RWPE1 (cell line): ENCODE results near the gene WASL.

ENCODE experiments used
- CTCF ChIA-PET: fragments of 350-600 bp; sonication (Branson Sonifier 250); formaldehyde crosslinking; extraction: SDS; loops from one replicate; lab custom pipeline; 2021; lab: Yijun Ruan, JAX
- POLR2A ChIA-PET: fragments of 400-600 bp; formaldehyde crosslinking; extraction: SDS; loops from one replicate; lab custom pipeline; 2020; ENCODE audit warnings: antibody characterized with exemption; ENCODE audit not compliant: low non-redundant PET; lab: Yijun Ruan, JAX
- DNase-seq: peaks from one replicate; pipeline ENCODE4 v3.0.0; 2012; ENCODE audit warnings: low spot score
- H3K27ac ChIP-seq: fragments of 450-650 bp; 2 replicates; pipeline ENCODE4 v1.5.1; 2017
- TF ChIP-seq, protein P1 (sequence below): fragments of 450-650 bp; conservative IDR thresholded peaks from 2 replicates; pipeline ENCODE4 v1.5.1; 2017; ENCODE audit warnings: low read depth, mild to moderate bottlenecking

Gene WASL

GRCh38 chr7:123682690-123683089 lies 66.1 kb downstream of the WASL start:
- ChIA-PET POLR2A (no interaction called here), CTCF (interaction anchor here (0.5 to 1.3 kb wide), 10 partner anchors 37 to 684 kb away, joined by 3 to 5 read pairs (median 3); no protein-coding TSS in a partner anchor)
- TF ChIP-seq, protein P1, sequence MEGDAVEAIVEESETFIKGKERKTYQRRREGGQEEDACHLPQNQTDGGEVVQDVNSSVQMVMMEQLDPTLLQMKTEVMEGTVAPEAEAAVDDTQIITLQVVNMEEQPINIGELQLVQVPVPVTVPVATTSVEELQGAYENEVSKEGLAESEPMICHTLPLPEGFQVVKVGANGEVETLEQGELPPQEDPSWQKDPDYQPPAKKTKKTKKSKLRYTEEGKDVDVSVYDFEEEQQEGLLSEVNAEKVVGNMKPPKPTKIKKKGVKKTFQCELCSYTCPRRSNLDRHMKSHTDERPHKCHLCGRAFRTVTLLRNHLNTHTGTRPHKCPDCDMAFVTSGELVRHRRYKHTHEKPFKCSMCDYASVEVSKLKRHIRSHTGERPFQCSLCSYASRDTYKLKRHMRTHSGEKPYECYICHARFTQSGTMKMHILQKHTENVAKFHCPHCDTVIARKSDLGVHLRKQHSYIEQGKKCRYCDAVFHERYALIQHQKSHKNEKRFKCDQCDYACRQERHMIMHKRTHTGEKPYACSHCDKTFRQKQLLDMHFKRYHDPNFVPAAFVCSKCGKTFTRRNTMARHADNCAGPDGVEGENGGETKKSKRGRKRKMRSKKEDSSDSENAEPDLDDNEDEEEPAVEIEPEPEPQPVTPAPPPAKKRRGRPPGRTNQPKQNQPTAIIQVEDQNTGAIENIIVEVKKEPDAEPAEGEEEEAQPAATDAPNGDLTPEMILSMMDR: peak; percentile 67
- DNase-seq: peak; percentile 30
- no peak overlapping the region for H3K27ac ChIP-seq

- TF ChIP-seq, protein P1: no peak
- no peak overlapping the region for H3K27ac ChIP-seq
- DNase-seq: no peak
- ChIA-PET POLR2A (no interaction called here), CTCF (interaction anchor here (0.6 to 1.3 kb wide), 3 partner anchors 45 to 187 kb away, joined by 3 to 5 read pairs (median 5); no protein-coding TSS in a partner anchor)
These were observed 67.2 kb downstream of the WASL start for GRCh38 chr7:123681561-123681960.

DNA sequence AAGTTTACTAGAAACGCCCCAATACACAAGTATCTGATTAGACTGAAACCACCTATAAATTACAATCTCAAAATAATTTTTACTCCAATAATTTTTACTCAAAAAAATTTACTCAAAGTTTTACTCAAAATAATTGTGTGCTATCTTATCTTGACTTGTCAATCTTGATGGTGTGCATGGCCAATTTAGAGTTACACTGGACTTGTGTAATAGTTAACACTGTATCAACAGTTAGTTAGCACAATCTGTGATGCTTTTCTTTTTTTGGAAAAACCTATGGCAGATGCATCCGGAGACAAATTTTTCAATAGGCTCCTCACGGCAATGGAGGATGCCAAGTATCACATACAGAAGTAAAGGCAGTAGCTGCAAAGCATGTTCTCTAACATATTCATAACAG lies 68.2 kb downstream of the WASL start:
- CTCF ChIA-PET: no interaction called here
- POLR2A ChIA-PET: no interaction called here
- DNase-seq: no peak
- no peak overlapping the region for H3K27ac ChIP-seq
- TF ChIP-seq, protein P1: no peak

DNA sequence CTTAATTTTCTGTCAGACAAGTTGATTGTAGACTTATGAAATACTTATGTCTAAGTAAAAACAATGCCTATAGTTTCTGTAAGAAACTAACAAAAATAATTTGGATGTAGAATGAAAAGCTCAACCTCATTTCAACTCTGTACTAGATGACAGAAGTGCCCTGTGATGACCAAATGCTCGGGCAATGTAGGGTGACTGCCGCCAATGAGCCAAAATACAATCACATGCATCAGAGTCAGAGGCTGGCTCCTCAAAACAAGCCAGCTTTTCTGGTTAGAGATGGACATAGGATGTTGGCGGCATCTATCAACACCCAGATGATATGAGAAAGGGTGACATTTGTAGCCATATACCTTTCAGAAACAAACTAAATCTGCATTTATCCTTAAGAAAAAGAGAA lies 69.2 kb downstream of the WASL start:
- POLR2A ChIA-PET: no interaction called here
- H3K27ac ChIP-seq: no peak overlapping the region
- TF ChIP-seq, protein P1: no peak
- DNase-seq: no peak
- CTCF ChIA-PET: interaction anchor here (0.6 kb wide), 1 partner anchor 475 kb away, joined by 5 read pairs; no protein-coding TSS in a partner anchor

- POLR2A ChIA-PET: no interaction called here
- no peak for DNase-seq
- TF ChIP-seq, protein P1: no peak
- CTCF ChIA-PET: no interaction called here
- no peak overlapping the region for H3K27ac ChIP-seq
These were observed 71.6 kb downstream of the WASL start for GRCh38 chr7:123677061-123677715.

- no peak overlapping the region for H3K27ac ChIP-seq
- ChIA-PET CTCF (interaction anchor here (0.5 to 1.4 kb wide), 3 partner anchors 39 to 123 kb away, joined by 4 to 6 read pairs (median 6); partner anchors contain the start of gene WASL), POLR2A (no interaction called here)
- TF ChIP-seq, protein P1: no peak
- peak; percentile 71 for DNase-seq
These were observed 73.7 kb downstream of the WASL start for GRCh38 chr7:123675181-123675473.
